NCI-H2171 treated with DMSO at 0.1 percent for 48 hours (cell line): ENCODE data around the gene PKD1.
A peak's percentile ranks its signal among the peaks of the same experiment; 100 is the strongest.
"Not testable (repeated sequence)": the region's sequence is repeated elsewhere in the genome, so short reads cannot be mapped to it uniquely, and the experiment has no call there.

Experiments used
- DNase-seq: peaks from one replicate; lab custom pipeline; 2025; lab: John Stamatoyannopoulos, UW

The PKD1 gene

GRCh38 chr16:2107121-2107790 is 28.4 kb downstream of the PKD1 start:
- DNase-seq: not testable (repeated sequence)

DNA sequence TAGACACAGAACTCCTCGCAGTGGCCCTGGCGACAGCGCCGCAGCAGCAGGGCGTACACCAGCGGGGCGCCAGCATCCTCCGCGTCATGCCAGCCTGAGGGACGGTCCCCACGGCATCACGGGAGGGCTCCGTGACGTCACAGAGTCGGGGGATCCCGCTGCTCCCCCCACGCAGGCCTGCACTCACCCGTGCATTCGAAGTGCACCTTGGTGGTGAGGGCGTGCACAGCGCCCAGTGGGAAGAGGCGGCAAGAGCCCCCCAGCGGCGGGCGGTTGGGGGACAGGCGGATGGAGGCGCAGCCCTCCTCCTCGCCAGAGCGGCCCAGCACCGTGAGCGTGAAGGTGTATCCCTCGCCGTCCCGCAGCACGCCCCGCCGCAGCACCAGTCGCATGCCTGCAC is 29.5 kb downstream of the PKD1 start:
- DNase-seq: not testable (repeated sequence)

DNA sequence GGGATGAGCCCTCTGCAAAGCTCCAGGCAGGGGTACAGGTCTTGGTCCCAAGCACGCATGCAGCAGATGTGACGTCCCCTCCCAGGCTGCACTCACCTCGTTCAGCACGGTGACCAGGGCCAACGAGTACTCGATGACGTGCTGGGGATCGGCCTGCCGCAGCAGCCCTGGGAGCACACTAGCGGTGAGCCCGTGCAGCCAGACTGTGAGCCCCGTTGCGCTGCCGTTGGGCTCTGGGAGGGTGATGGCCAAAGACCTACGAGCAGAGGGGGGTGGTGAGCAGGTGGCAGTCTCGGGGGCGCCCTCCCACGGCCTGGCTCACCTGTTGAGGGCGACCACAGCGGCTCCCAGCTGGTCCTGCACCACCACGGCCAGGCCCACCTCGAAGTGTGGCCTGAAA is 29.9 kb downstream of the PKD1 start:
- not testable (repeated sequence) for DNase-seq

DNA sequence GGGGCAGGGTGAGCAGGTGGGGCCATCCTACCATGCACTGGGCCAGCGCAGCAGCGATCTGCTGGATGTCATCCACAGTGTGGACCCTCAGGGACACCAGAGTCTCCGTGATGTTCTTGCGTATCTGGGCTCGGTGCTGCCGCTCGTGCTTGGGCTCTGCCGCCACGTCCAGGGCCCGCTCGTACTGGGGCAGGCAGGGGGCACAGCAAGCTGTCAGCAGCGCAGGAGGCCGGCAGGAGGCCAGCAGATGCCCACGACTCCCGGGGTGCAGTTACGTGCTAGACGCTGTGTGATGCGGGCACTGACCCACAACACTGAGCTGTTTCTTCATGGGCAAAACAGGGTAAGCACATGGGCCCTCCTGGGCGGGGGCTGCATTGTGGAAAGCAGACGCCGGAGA is 30.4 kb downstream of the PKD1 start:
- not testable (repeated sequence) for DNase-seq

DNA sequence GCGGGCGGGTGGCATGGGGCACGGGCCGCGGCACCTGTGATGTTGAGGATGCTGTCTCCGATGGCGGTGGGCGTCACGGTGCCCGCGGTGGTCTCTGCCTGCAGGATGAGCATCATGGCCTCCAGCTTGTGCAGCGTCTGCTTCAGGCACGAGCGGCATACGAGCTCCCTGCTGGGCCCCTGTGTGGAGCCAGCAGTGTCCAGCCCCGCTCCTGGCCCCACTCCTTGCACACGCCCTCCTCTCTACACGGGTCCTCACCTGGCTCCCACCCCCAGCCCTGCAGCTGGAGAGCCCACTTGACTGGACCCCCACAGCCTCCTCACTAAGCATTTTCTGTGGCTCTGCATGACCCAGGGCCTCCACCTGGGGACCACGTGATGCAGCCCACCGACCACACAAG is 31.2 kb downstream of the PKD1 start:
- DNase-seq: not testable (repeated sequence)

GRCh38 chr16:2102471-2102870 is 33.2 kb downstream of the PKD1 start:
- no peak for DNase-seq

GRCh38 chr16:2101581-2101980 is 34.1 kb downstream of the PKD1 start:
- not testable (repeated sequence) for DNase-seq

DNA sequence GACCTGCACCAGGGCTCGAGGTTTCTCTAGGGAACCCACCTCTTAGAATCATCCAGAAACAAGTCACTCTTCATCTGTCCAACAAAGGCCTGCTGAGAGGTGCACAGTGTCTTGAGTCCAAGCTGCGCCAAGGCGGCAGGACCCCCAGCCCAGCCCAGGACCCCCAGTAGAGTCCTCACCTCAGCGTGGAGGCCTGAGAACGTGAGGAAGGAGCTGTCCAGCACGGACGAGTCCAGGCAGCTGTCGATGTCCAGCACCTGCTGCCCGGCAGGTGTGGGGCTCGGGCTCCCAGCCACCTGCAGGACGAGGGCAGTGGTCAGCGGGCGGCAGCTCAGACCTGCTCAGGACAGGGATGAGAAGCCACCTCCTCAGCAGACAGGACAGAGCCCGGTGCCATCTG is 38.0 kb downstream of the PKD1 start:
- DNase-seq: not testable (repeated sequence)

- no peak for DNase-seq
These were observed 38.7 kb downstream of the PKD1 start for GRCh38 chr16:2096853-2097595.

- no peak for DNase-seq
These were observed 39.6 kb downstream of the PKD1 start for GRCh38 chr16:2095918-2096582.

- DNase-seq: no peak
These were observed 40.3 kb downstream of the PKD1 start for GRCh38 chr16:2095315-2095853.

GRCh38 chr16:2093793-2094192 is 41.9 kb downstream of the PKD1 start:
- no peak for DNase-seq

DNA sequence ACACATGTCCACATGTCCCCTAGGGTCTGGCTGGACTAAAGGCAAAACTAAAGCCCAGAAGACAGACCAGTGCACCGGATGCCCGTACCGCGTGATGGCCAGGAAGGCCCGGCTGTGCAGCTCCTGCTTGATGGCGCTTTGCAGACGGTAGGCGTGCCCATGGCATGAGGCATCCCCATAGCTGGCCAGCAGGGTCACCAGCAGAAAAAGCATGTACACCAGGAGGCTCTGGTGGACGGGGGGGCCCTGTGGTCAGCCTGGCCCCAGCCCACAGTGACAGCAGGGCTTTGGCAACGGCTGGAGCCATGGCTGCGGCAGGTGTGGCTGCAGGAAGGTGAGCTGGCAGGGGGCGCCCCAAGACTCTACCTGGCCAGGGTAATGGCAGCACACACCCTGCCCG is 42.8 kb downstream of the PKD1 start:
- DNase-seq: no peak

- no peak for DNase-seq
These were observed 43.5 kb downstream of the PKD1 start for GRCh38 chr16:2092256-2092620.

DNA sequence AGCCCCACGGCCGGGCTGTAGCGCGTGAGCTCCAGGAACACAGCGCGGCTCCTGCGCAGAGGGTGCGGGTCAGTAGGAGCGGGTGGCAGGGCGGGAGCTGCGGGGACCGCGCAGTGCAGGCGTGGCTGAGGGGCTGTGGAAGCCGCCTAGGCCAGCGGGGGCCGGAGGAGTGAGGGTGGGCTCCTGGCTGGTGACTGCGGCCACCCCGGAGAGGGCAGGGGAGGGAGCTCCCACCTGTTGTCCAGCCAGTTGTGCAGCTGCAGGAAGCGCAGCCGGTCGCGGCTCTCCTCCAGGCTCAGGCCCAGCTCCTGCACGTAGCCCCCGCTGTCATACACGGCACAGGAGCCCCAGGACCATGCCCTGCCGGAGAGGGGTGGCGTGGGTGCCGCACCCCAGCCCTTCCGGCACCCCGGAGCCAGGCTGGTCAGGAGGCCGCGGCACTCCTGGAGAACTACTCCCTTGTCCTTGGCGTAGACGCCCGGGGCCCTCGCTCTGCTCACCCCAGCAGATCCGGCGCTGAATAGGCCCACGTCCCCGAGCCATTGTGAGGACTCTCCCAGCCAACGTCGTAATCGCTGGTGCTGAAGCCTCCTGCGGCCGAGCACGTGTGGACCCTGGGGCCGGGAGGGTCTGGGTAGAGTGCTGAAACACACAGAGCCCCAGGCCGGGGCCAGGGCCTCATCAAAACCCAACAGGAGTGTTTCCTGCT is 44.0 kb downstream of the PKD1 start:
- no peak for DNase-seq

DNA sequence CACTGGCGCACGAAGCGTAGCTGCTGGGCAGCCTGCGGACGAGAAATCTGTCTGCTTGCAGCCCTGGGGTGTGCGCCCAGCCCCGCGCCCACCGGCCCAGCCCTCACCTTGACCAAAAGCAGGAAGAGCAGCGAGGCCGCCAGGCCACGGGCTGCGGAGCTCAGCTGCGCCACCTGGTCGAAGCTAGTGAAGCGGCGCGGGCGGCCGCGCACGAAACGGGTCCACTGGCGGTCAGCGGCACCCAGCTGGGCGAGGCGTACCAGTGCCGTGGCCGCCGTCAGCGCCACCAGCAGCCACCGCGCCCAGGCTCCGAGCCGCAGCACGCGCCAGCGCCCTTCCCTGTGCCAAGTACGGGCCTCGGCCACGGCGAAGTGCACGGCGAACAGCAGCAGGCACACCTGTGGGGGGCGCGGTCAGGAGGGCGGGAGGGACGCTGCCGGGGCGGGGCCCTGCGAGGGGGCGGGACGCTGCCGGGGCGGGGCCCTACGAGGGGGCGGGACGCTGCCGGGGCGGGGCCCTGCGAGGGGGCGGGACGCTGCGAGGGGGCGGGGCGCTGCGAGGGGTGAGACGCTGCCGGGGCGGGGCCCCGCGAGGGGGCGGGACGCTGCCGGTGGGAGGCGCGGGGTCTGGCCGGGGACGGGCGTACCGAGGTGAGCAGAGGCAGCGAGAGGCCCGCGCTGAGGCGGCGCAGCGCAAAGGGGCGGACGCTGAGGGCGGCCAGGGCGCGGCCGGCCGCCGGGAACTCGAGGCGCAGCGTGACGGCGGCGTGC is 44.7 kb downstream of the PKD1 start:
- no peak for DNase-seq

DNA sequence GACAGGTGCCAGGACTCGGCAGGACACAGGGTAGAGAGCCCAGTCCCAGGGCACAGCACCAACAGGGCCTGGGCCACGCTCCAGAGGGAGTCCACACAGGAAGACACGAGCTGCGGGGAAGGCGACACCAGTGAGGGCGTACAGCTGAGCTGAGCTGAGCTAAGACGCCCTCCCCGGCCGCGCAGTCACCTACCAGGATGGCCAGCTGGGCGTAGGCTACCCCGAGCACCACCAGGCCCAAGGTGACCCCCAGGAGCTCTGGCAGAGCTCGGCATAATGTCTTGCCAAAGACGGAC is 45.3 kb downstream of the PKD1 start:
- no peak for DNase-seq

DNA sequence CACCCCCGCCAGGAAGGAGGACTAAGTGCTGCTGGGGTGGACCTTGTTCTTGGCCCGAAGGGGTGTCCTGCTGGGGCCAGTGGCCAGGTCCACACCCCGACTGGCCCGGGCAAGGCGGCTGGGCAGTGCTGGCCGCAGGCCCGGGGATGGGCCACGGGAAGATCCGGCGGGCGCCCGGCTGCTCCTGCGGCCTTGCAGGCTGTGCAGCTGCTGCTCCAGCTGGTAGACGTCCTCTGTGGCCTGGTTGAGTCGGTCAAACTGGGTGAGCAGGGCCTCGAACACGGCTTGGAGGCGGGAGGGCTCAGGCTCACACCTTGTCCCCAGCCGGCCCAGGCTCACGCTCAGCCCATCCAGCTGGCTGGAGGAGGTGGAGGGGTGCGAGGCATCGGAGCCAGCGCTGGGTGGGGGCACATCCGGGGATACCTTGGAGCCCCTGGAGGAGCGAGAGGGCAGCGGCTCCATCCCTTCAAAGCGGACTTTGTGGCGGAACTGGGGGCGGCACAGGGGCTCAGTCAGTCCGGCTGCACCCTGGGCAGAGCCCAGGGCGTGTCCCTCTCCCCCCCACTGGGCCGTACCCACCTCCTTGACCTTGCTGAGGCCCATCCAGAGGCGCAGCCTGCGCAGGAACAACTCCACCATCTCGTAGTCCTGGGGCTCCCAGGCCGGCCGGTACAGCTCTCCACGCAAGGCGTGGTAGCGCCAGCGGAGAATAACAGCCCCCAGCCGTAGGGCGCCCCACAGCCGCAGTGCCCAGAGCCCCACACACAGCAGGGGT is 45.8 kb downstream of the PKD1 start:
- no peak for DNase-seq

DNA sequence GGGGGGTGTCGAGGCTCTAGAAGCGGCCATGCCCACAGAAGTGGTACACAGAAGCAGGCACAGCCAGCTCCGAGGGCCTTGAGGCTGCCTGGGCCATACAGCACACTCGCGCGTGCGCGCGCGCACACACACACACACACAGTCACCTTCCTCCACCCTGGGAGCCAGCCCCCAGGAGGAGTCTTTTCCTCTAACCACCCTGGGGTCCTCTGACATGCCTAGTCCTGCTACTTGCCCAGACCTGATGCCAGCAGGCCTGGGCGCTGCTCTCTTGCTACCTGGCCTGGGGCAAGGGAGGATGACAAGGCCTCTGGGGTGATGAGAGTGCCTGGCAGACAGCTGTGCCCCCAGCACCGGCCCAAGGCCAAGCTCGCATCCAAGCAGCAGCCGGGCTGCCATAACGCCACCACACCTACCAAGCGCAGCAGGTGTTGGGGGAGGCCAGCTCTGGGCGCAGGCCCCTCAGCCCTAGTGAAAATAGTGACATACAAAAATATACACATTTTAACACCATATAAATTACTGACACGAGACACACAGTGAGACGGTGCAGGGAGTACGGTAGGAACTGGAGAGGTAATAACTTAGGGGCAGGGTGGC is 46.8 kb downstream of the PKD1 start:
- peak; percentile 68 for DNase-seq
